ENCODE data around the gene RBM20. TPM values are rescaled to one million over a fixed set of nuclear protein-coding genes. Genes with fewer than 3 reads are reported as not detected.

RBM20 gene
- total and polyA plus RNA-seq, 2 of the 4 experiments (the other 2 are of a cell fraction), result under 0.01 to 0.15 TPM

- Histone ChIP-seq H3K4me1 (ENCODE audit: control insufficient read depth, insufficient read depth, low read length) (no peaks in the 10 kb centered on the region), H3K27me3 (ENCODE audit: control insufficient read depth, insufficient read depth, low read length) (peaks cover 7% of the 10 kb centered on the region), H2BK15ac (ENCODE audit: low read depth, low read length) (no peak overlapping the region), H3K27ac (ENCODE audit: insufficient read depth, low read length) (no peak overlapping the region), H3K4me2 (ENCODE audit: low read depth, low read length) (no peak overlapping the region), H3K14ac (replicated peaks; ENCODE audit: low read depth, low read length) (no peak overlapping the region), H4K20me1 (ENCODE audit: insufficient read depth, low read length) (no peaks in the 10 kb centered on the region), H2BK120ac (ENCODE audit: low read depth, low read length) (no peak overlapping the region), H3K4me3 (ENCODE audit: insufficient read depth, low read depth, low read length) (no peak overlapping the region), H3K9me1 (ENCODE audit: insufficient read depth, low read length) (no peaks in the 10 kb centered on the region), H3K9ac (ENCODE audit: low read depth, low read length) (no peak overlapping the region), H3K79me1 (ENCODE audit: low read depth in 1 of 2, low read length in 2 of 2) (no peaks in the 10 kb centered on the region), H3K18ac (ENCODE audit: low read depth, low read length) (no peak overlapping the region), H3K4ac (ENCODE audit: low read depth, low read length) (no peak overlapping the region), H4K8ac (ENCODE audit: low read depth in 2 of 2, low read length in 2 of 2) (no peak overlapping the region), H4K5ac (ENCODE audit: low read depth, low read length) (no peak overlapping the region), H4K91ac (ENCODE audit: insufficient read depth, low read depth, low read length) (no peak overlapping the region), H3K36me3 (ENCODE audit: control insufficient read depth, insufficient read depth, low read length) (no peaks in the 10 kb centered on the region), H2BK5ac (ENCODE audit: low read depth, low read length, poor library complexity, severe bottlenecking) (no peak overlapping the region), H2BK20ac (ENCODE audit: low read depth, low read length) (no peak overlapping the region), H3K56ac (ENCODE audit: extremely low read depth, insufficient read depth, low read length) (no peak overlapping the region), H2AK5ac (ENCODE audit: low read depth, low read length) (no peak overlapping the region), H2AK9ac (replicated peaks; ENCODE audit: low read depth, low read length, poor library complexity) (no peak overlapping the region), H3K23ac (ENCODE audit: low read depth, low read length) (no peak overlapping the region), H2AFZ (replicated peaks; ENCODE audit: low read length, poor library complexity) (no peak overlapping the region), H3K9me3 (ENCODE audit: control insufficient read depth, insufficient read depth, low read length) (no peaks in the 10 kb centered on the region)
- POLR2A ChIA-PET (ENCODE audit: unreplicated experiment), result no interaction called here
- no peak for DNase-seq
- no peak for ATAC-seq (ENCODE audit: low read depth)
- WGBS, 2 experiments (ENCODE audit: extremely low coverage in 2 of 2, insufficient read length in 1 of 2), result no CpG with 5 or more reads among the region's 2 CpGs
- in situ Hi-C loops (cut with MboI; ENCODE audit: low sequenced_read_pairs), result no loop called here
- no peak for TF ChIP-seq BHLHE40 (IDR thresholded peaks at IDR 0.05; ENCODE audit: low read depth, low read length)
- no peak for TF ChIP-seq MAFK (IDR thresholded peaks at IDR 0.05; ENCODE audit: low read depth, low read length)
- TF ChIP-seq USF2 (IDR thresholded peaks at IDR 0.05; ENCODE audit: low read depth, low read length), result no peak
- TF ChIP-seq RAD21 (IDR thresholded peaks at IDR 0.05; ENCODE audit: low read length), result no peak
- TF ChIP-seq NFE2L2 (IDR thresholded peaks at IDR 0.05; ENCODE audit: low read depth, low read length), result no peak
- TF ChIP-seq MAZ (IDR thresholded peaks at IDR 0.05; ENCODE audit: borderline replicate concordance, low read depth, low read length), result no peak
- TF ChIP-seq POLR2A (IDR thresholded peaks at IDR 0.05; ENCODE audit: low read depth, low read length), result no peak
- TF ChIP-seq CTCF (conservative IDR thresholded peaks at IDR 0.05; ENCODE audit: low read depth, low read length), result no peak
- no peak for TF ChIP-seq ELK1 (IDR thresholded peaks at IDR 0.05; ENCODE audit: borderline replicate concordance, low read depth, low read length)
- TF ChIP-seq CHD1 (IDR thresholded peaks at IDR 0.05; ENCODE audit: low read depth, low read length), result no peak
- TF ChIP-seq RFX5 (IDR thresholded peaks at IDR 0.05; ENCODE audit: low read depth, low read length), result no peak
- no peak for TF ChIP-seq RCOR1 (IDR thresholded peaks at IDR 0.05; ENCODE audit: insufficient replicate concordance, low read length)
- TF ChIP-seq FOS (IDR thresholded peaks at IDR 0.05; ENCODE audit: low read depth, low read length), result no peak
- no peak for TF ChIP-seq SMC3 (IDR thresholded peaks at IDR 0.05; ENCODE audit: low read depth, low read length)
- TF ChIP-seq MXI1 (IDR thresholded peaks at IDR 0.05; ENCODE audit: borderline replicate concordance, low read depth, low read length), result no peak
- TF ChIP-seq CEBPB (IDR thresholded peaks at IDR 0.05; ENCODE audit: low read depth, low read length), result no peak
- intact Hi-C loops (cut with micrococcal nuclease), result no loop called here
- no TSS peak for BruUV-seq (replicated peaks)
- CTCF ChIA-PET, result interaction anchor here (1.0 kb wide), 1 partner anchor 166 kb away, joined by 3 read pairs; no protein-coding TSS in a partner anchor
- dilution Hi-C loops (cut with HindIII; ENCODE audit: low sequenced_read_pairs, unreplicated experiment), result no loop called here
Measured at GRCh38 chr10:110837418-110838171, 193.5 kb downstream of the RBM20 start.
